ENCODE data around the gene SMIM17.
"Not testable (repeated sequence)": the region's sequence is repeated elsewhere in the genome, so short reads cannot be mapped to it uniquely, and the experiment has no call there.

DNA sequence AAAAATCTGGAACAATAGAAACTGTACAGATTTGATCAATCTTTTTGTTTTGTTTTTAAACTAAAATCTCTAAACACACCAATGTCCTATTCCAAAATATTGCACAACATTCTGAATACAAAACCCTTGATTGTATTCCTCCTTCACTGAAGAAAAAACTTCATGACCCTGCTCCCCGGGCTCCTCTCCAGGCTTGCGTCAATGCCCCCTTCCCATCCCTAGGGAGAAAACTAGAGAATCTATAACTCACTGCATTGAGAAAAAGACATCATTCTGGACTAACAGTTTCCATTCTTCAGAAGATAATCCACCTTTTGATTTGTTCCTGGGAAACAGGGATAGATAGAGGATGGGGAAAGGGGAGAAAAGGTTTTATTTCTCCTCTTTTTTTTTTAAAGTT is 29.7 kb downstream of the SMIM17 start:
- TF ChIP-seq, protein P1, sequence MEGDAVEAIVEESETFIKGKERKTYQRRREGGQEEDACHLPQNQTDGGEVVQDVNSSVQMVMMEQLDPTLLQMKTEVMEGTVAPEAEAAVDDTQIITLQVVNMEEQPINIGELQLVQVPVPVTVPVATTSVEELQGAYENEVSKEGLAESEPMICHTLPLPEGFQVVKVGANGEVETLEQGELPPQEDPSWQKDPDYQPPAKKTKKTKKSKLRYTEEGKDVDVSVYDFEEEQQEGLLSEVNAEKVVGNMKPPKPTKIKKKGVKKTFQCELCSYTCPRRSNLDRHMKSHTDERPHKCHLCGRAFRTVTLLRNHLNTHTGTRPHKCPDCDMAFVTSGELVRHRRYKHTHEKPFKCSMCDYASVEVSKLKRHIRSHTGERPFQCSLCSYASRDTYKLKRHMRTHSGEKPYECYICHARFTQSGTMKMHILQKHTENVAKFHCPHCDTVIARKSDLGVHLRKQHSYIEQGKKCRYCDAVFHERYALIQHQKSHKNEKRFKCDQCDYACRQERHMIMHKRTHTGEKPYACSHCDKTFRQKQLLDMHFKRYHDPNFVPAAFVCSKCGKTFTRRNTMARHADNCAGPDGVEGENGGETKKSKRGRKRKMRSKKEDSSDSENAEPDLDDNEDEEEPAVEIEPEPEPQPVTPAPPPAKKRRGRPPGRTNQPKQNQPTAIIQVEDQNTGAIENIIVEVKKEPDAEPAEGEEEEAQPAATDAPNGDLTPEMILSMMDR (IDR thresholded peaks at IDR 0.05): not testable (repeated sequence)
- not testable (repeated sequence) for TF ChIP-seq EP300, POLR2AphosphoS5, POLR2A (IDR thresholded peaks at IDR 0.05)

All from suprapubic skin (tissue), 4 donors.